ENCODE results near the gene MAZ. TPM values are rescaled to one million over a fixed set of nuclear protein-coding genes. Genes with fewer than 3 reads are reported as not detected.
A peak's percentile ranks its signal among the peaks of the same experiment; 100 is the strongest.

Gene MAZ
- total and polyA plus RNA-seq, 2 of the 13 experiments (the other 11 are each of a cell fraction or from before 2014, with no cell fraction given) = 203 to 277 TPM

GRCh38 chr16:29807426-29808218 is 1.3 kb downstream of the MAZ start (continued):
- TF ChIP-seq IKZF1 (IDR thresholded peaks at IDR 0.05) = no peak
- peak; percentile 75 for TF ChIP-seq GATAD2A (CRISPR knock-in tag; IDR thresholded peaks at IDR 0.05)
- TF ChIP-seq ZNF891 (CRISPR knock-in tag; IDR thresholded peaks at IDR 0.05) = peak; percentile 99
- TF ChIP-seq ZNF513 (CRISPR knock-in tag; conservative IDR thresholded peaks at IDR 0.05) = no peak
- TF ChIP-seq NFE2 (CRISPR knock-in tag; IDR thresholded peaks at IDR 0.05) = 0 out of 2 replicates have a peak, but pooled peaks have one; percentile 7
- peak; percentile 81; the same call in 1 of the 2 replicates for TF ChIP-seq KLF9 (CRISPR knock-in tag; IDR thresholded peaks at IDR 0.05; ENCODE audit: low read depth)
- TF ChIP-seq TEF (CRISPR knock-in tag; IDR thresholded peaks at IDR 0.05) = peak; percentile 88; the same call in 1 of the 2 replicates
- no peak for TF ChIP-seq ZNF207 (IDR thresholded peaks at IDR 0.05; ENCODE audit: borderline replicate concordance)
- peak; percentile 97 for TF ChIP-seq ZNF256 (CRISPR knock-in tag; conservative IDR thresholded peaks at IDR 0.05)
- peak; percentile 99 for TF ChIP-seq DZIP1 (CRISPR knock-in tag; IDR thresholded peaks at IDR 0.05)
- TF ChIP-seq MAFF (IDR thresholded peaks at IDR 0.05; ENCODE audit: low read depth, low read length) = no peak; the same call in 1 of the 2 replicates
- TF ChIP-seq HCFC1 (IDR thresholded peaks at IDR 0.05; ENCODE audit: low read depth, low read length) = 0 out of 2 replicates have a peak, but pooled peaks have one; percentile 7
- TF ChIP-seq ZBTB14 (CRISPR knock-in tag; IDR thresholded peaks at IDR 0.05) = peak; percentile 84
- TF ChIP-seq UBTF (CRISPR knock-in tag; IDR thresholded peaks at IDR 0.05) = peak; percentile 98
- TF ChIP-seq ZNF629 (CRISPR knock-in tag; conservative IDR thresholded peaks at IDR 0.05) = peak; percentile 49; the same call in 1 of the 2 replicates
- peak; percentile 93 for TF ChIP-seq JARID2 (CRISPR knock-in tag; IDR thresholded peaks at IDR 0.05; ENCODE audit: insufficient replicate concordance)
- peak; percentile 51; the same call in 1 of the 2 replicates for TF ChIP-seq ZNF260 (CRISPR knock-in tag; IDR thresholded peaks at IDR 0.05; ENCODE audit: borderline replicate concordance, low read depth)
- peak; percentile 100 for TF ChIP-seq ATF7-NPFF (CRISPR knock-in tag; IDR thresholded peaks at IDR 0.05; ENCODE audit: low read depth)
- no peak; the same call in 1 of the 2 replicates for TF ChIP-seq HMG20B (CRISPR knock-in tag; conservative IDR thresholded peaks at IDR 0.05)
- TF ChIP-seq SRSF9 (IDR thresholded peaks at IDR 0.05; ENCODE audit: borderline replicate concordance, insufficient read depth, low read depth, low read length, poor library complexity, severe bottlenecking) = no peak
- peak; percentile 92 for TF ChIP-seq PITX1 (CRISPR knock-in tag; IDR thresholded peaks at IDR 0.05)
- TF ChIP-seq MBNL3 (CRISPR knock-in tag; conservative IDR thresholded peaks at IDR 0.05) = no peak

All from HepG2 (cell line).